ENCODE measurements around the gene ERC2.

DNA sequence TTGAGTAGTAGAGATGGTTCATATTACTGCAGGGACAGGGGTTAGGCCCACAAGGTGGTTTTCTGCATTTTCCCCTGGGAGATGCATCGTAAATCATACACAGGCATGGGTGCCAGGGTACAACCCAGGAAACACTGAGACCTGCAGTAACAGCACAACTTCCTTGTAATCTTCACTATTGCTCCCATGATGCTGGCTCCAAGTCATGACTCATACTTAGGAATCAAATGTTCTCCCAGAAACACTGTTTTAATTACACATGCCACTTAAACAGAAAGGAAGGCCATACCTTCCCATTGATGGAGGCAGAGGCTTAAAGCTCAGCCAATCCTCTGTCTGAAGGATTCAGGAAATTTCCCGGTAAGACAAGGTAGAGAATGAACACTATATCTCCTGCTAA lies 106.5 kb downstream of the ERC2 start:
- TF ChIP-seq, protein P1, sequence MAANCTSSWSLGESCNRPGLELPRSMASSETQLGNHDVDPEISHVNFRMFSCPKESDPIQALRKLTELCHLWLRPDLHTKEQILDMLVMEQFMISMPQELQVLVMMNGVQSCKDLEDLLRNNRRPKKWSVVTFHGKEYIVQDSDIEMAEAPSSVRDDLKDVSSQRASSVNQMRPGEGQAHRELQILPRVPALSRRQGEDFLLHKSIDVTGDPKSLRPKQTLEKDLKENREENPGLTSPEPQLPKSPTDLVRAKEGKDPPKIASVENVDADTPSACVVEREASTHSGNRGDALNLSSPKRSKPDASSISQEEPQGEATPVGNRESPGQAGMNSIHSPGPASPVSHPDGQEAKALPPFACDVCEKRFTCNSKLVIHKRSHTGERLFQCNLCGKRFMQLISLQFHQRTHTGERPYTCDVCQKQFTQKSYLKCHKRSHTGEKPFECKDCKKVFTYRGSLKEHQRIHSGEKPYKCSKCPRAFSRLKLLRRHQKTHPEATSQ (CRISPR knock-in tag; IDR thresholded peaks at IDR 0.05; ENCODE audit: borderline replicate concordance) = no peak
- TF ChIP-seq EP300 (IDR thresholded peaks at IDR 0.05; ENCODE audit: low read depth in 2 of 2, low read length in 2 of 2) (no peak), EP300 (CRISPR knock-in tag; IDR thresholded peaks at IDR 0.05; ENCODE audit: borderline replicate concordance) (no peak), POLR2A (IDR thresholded peaks at IDR 0.05; ENCODE audit: insufficient read depth in 1 of 2, low read depth in 2 of 2, low read length in 2 of 2) (no peak), RAD21 (CRISPR knock-in tag; IDR thresholded peaks at IDR 0.05) (no peak), NFE2 (CRISPR knock-in tag; IDR thresholded peaks at IDR 0.05) (no peak)
- TF ChIP-seq, protein P2, sequence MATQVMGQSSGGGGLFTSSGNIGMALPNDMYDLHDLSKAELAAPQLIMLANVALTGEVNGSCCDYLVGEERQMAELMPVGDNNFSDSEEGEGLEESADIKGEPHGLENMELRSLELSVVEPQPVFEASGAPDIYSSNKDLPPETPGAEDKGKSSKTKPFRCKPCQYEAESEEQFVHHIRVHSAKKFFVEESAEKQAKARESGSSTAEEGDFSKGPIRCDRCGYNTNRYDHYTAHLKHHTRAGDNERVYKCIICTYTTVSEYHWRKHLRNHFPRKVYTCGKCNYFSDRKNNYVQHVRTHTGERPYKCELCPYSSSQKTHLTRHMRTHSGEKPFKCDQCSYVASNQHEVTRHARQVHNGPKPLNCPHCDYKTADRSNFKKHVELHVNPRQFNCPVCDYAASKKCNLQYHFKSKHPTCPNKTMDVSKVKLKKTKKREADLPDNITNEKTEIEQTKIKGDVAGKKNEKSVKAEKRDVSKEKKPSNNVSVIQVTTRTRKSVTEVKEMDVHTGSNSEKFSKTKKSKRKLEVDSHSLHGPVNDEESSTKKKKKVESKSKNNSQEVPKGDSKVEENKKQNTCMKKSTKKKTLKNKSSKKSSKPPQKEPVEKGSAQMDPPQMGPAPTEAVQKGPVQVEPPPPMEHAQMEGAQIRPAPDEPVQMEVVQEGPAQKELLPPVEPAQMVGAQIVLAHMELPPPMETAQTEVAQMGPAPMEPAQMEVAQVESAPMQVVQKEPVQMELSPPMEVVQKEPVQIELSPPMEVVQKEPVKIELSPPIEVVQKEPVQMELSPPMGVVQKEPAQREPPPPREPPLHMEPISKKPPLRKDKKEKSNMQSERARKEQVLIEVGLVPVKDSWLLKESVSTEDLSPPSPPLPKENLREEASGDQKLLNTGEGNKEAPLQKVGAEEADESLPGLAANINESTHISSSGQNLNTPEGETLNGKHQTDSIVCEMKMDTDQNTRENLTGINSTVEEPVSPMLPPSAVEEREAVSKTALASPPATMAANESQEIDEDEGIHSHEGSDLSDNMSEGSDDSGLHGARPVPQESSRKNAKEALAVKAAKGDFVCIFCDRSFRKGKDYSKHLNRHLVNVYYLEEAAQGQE (IDR thresholded peaks at IDR 0.05; ENCODE audit: borderline replicate concordance in 1 of 2, low read depth in 1 of 2, low read length in 2 of 2) = no peak
- TF ChIP-seq, protein P3, sequence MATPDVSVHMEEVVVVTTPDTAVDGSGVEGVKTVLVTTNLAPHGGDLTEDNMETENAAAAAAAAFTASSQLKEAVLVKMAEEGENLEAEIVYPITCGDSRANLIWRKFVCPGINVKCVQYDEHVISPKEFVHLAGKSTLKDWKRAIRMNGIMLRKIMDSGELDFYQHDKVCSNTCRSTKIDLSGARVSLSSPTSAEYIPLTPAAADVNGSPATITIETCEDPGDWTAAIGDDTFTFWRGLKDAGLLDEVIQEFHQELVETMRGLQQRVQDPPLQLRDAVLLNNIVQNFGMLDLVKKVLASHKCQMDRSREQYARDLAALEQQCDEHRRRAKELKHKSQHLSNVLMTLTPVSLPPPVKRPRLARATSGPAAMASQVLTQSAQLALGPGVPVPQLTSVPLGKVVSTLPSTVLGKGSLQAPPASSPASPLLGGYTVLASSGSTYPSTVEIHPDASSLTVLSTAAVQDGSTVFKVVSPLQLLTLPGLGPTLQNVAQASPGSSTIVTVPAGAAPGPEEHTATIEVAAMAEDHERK (CRISPR knock-in tag; IDR thresholded peaks at IDR 0.05; ENCODE audit: low read depth) = no peak
- TF ChIP-seq, protein P4, sequence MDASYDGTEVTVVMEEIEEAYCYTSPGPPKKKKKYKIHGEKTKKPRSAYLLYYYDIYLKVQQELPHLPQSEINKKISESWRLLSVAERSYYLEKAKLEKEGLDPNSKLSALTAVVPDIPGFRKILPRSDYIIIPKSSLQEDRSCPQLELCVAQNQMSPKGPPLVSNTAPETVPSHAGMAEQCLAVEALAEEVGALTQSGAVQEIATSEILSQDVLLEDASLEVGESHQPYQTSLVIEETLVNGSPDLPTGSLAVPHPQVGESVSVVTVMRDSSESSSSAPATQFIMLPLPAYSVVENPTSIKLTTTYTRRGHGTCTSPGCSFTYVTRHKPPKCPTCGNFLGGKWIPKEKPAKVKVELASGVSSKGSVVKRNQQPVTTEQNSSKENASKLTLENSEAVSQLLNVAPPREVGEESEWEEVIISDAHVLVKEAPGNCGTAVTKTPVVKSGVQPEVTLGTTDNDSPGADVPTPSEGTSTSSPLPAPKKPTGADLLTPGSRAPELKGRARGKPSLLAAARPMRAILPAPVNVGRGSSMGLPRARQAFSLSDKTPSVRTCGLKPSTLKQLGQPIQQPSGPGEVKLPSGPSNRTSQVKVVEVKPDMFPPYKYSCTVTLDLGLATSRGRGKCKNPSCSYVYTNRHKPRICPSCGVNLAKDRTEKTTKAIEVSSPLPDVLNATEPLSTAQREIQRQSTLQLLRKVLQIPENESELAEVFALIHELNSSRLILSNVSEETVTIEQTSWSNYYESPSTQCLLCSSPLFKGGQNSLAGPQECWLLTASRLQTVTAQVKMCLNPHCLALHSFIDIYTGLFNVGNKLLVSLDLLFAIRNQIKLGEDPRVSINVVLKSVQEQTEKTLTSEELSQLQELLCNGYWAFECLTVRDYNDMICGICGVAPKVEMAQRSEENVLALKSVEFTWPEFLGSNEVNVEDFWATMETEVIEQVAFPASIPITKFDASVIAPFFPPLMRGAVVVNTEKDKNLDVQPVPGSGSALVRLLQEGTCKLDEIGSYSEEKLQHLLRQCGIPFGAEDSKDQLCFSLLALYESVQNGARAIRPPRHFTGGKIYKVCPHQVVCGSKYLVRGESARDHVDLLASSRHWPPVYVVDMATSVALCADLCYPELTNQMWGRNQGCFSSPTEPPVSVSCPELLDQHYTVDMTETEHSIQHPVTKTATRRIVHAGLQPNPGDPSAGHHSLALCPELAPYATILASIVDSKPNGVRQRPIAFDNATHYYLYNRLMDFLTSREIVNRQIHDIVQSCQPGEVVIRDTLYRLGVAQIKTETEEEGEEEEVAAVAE (CRISPR knock-in tag; IDR thresholded peaks at IDR 0.05; ENCODE audit: borderline replicate concordance) = no peak
- TF ChIP-seq, protein P5, sequence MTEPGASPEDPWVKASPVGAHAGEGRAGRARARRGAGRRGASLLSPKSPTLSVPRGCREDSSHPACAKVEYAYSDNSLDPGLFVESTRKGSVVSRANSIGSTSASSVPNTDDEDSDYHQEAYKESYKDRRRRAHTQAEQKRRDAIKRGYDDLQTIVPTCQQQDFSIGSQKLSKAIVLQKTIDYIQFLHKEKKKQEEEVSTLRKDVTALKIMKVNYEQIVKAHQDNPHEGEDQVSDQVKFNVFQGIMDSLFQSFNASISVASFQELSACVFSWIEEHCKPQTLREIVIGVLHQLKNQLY (CRISPR knock-in tag; IDR thresholded peaks at IDR 0.05) = no peak
- TF ChIP-seq, protein P6, sequence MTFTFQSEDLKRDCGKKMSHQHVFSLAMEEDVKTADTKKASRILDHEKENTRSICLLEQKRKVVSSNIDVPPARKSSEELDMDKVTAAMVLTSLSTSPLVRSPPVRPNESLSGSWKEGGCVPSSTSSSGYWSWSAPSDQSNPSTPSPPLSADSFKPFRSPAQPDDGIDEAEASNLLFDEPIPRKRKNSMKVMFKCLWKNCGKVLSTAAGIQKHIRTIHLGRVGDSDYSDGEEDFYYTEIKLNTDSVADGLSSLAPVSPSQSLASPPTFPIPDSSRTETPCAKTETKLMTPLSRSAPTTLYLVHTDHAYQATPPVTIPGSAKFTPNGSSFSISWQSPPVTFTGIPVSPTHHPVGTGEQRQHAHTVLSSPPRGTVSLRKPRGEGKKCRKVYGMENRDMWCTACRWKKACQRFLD (CRISPR knock-in tag; IDR thresholded peaks at IDR 0.05; ENCODE audit: borderline replicate concordance) = no peak
